KMS-11 (cell line): ENCODE data around the gene TSPYL1.
"Not testable (repeated sequence)": the region's sequence is repeated elsewhere in the genome, so short reads cannot be mapped to it uniquely, and the experiment has no call there.

Source experiments
- H2AFZ ChIP-seq: fragments of 200-600 bp; sonication (generic); 2 replicates; pipeline ENCODE4 v1.6.1; 2016; ENCODE audit warnings: antibody characterized with exemption, mixed run types, low read depth
- H3K27ac ChIP-seq: fragments of 200-600 bp; sonication (generic); 2 replicates; pipeline ENCODE4 v1.6.1; 2016; ENCODE audit warnings: mild to moderate bottlenecking, mixed run types
- H3K27me3 ChIP-seq: fragments of 200-600 bp; sonication (generic); 2 replicates; pipeline ENCODE4 v1.6.1; 2017; ENCODE audit warnings: mild to moderate bottlenecking, low read depth, mixed run types, moderate library complexity; ENCODE audit not compliant: insufficient read depth
- H3K36me3 ChIP-seq: fragments of 200-600 bp; sonication (generic); 2 replicates; pipeline ENCODE4 v1.6.1; 2017; ENCODE audit warnings: mild to moderate bottlenecking, mixed run types; ENCODE audit not compliant: insufficient read depth
- H3K4me1 ChIP-seq: fragments of 200-600 bp; sonication (generic); 2 replicates; pipeline ENCODE4 v1.6.1; 2016; ENCODE audit warnings: mild to moderate bottlenecking, low read depth, mixed run types; ENCODE audit not compliant: poor library complexity, severe bottlenecking
- H3K4me2 ChIP-seq: fragments of 200-600 bp; sonication (generic); 2 replicates; pipeline ENCODE4 v1.7.0; 2016; ENCODE audit warnings: mild to moderate bottlenecking, mixed run types
- H3K4me3 ChIP-seq: fragments of 200-600 bp; sonication (generic); IDR thresholded peaks from 2 replicates; pipeline ENCODE4 v1.6.1; 2017; ENCODE audit warnings: low read depth, low read length, mixed read lengths; ENCODE audit not compliant: insufficient read depth
- H3K79me2 ChIP-seq: fragments of 200-600 bp; sonication (generic); 2 replicates; pipeline ENCODE4 v1.6.1; 2016; ENCODE audit warnings: low read depth, mixed run types; ENCODE audit not compliant: insufficient read depth
- H3K9ac ChIP-seq: fragments of 200-600 bp; sonication (generic); 2 replicates; pipeline ENCODE4 v1.6.1; 2016; ENCODE audit warnings: mild to moderate bottlenecking, mixed run types
- H4K20me1 ChIP-seq: fragments of 200-600 bp; sonication (generic); 2 replicates; pipeline ENCODE4 v1.6.1; 2016; ENCODE audit warnings: mild to moderate bottlenecking, mixed run types; ENCODE audit not compliant: insufficient read depth
- TF ChIP-seq, protein P1 (sequence below): fragments of 200-600 bp; sonication (generic); conservative IDR thresholded peaks from 2 replicates; pipeline ENCODE4 v1.6.1; 2017; ENCODE audit warnings: low read depth, mild to moderate bottlenecking, antibody characterized with exemption, low read length, moderate library complexity, mixed read lengths

The TSPYL1 gene

DNA sequence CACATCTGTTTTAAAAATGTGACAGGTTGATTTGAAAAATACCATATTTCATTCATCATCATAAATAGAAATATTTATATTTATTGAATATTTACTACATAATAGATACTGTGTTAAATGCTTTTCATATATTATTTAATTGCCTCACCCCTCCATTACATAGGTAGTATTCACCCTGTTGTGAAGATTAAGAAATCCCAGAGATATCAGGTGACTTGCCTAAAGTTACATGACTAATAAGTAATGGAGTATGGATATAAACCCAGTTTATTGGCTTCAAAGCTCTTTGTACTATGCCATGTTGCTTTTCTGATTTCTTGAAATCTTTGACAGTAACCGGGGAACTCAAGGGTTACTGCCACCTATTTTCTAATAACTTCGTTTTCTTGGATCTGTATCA, 10.1 kb upstream of the TSPYL1 start:
- no peaks in the 10 kb centered on the region for H3K79me2 ChIP-seq

DNA sequence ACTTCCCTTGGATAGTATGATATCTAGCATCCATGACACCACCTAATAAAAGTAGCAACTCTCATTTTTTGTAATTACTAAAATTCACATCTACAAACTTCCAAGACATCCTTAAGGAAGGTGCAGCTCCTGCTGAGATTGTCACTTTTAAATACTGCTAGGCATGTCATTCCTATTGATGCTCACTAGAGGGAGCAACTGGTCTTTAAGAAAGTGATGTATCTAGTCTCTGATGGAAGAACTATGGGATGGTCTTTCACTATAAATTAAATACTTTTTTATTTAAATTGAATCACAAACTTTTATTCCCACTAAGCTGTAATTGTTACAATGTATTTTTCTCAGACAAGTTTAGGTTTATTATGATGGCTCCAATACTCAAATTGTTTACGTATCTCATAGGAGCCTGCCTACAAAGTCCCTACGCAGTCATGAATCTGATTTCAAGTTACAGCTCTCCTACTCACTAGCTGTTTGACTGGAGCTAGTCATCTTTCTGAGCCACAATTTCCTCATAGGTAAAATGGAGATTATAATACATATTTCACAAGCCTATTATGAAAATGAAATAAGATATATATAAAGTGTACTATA, 8.1 kb upstream of the TSPYL1 start:
- H4K20me1 ChIP-seq: no peaks in the 10 kb centered on the region
- TF ChIP-seq, protein P1, sequence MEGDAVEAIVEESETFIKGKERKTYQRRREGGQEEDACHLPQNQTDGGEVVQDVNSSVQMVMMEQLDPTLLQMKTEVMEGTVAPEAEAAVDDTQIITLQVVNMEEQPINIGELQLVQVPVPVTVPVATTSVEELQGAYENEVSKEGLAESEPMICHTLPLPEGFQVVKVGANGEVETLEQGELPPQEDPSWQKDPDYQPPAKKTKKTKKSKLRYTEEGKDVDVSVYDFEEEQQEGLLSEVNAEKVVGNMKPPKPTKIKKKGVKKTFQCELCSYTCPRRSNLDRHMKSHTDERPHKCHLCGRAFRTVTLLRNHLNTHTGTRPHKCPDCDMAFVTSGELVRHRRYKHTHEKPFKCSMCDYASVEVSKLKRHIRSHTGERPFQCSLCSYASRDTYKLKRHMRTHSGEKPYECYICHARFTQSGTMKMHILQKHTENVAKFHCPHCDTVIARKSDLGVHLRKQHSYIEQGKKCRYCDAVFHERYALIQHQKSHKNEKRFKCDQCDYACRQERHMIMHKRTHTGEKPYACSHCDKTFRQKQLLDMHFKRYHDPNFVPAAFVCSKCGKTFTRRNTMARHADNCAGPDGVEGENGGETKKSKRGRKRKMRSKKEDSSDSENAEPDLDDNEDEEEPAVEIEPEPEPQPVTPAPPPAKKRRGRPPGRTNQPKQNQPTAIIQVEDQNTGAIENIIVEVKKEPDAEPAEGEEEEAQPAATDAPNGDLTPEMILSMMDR: peak; percentile 71

More for the DNA sequence above, 10.1 kb upstream of the TSPYL1 start:
- no peaks in the 10 kb centered on the region for H3K4me1 ChIP-seq
- H3K4me2 ChIP-seq: no peak overlapping the region
- TF ChIP-seq, protein P1: no peak
- no peaks in the 10 kb centered on the region for H3K36me3 ChIP-seq
- H3K27ac ChIP-seq: no peak overlapping the region
- no peaks in the 10 kb centered on the region for H4K20me1 ChIP-seq
- no peak overlapping the region for H3K4me3 ChIP-seq
- H3K9ac ChIP-seq: no peak overlapping the region
- no peak overlapping the region for H2AFZ ChIP-seq
- H3K27me3 ChIP-seq: no peaks in the 10 kb centered on the region

DNA sequence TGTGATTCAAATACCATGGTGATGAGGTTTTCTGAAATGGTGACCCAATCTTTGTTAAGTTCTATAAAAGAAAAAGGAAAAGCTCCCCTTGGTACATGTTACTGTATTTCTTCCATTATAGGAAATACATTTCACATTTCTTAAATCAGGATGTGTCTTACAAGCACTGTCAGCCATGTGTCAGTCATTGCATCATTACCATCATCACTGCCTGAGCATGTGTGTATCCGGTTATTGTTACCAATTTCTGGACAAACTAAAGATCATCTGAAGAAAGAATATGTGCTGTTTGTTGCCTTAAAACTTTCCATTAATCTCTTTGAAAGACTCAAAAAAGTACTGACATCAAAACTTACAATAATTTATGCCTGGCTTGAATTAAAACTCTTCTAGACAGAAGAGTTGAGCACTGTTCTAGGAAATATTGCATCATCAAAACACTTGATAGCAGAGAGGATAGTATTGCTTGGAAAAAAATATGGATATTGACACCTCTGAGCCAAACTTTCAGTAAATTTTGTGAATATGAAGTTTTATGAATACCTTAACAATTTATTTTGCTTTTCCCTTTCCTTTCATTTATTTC, 7.1 kb upstream of the TSPYL1 start:
- H3K4me1 ChIP-seq: no peaks in the 10 kb centered on the region
- H3K4me2 ChIP-seq: no peak overlapping the region
- no peak overlapping the region for H3K9ac ChIP-seq
- no peak overlapping the region for H3K27ac ChIP-seq
- no peak overlapping the region for H3K4me3 ChIP-seq
- H3K79me2 ChIP-seq: no peaks in the 10 kb centered on the region
- H3K36me3 ChIP-seq: no peaks in the 10 kb centered on the region
- no peaks in the 10 kb centered on the region for H3K27me3 ChIP-seq
- no peaks in the 10 kb centered on the region for H4K20me1 ChIP-seq
- H2AFZ ChIP-seq: no peak overlapping the region
- TF ChIP-seq, protein P1: no peak

More for the DNA sequence above, 8.1 kb upstream of the TSPYL1 start:
- no peak overlapping the region for H3K9ac ChIP-seq
- no peaks in the 10 kb centered on the region for H3K4me1 ChIP-seq
- H3K4me2 ChIP-seq: no peak overlapping the region
- no peaks in the 10 kb centered on the region for H3K79me2 ChIP-seq
- H3K27ac ChIP-seq: no peak overlapping the region
- H2AFZ ChIP-seq: no peak overlapping the region
- H3K27me3 ChIP-seq: no peaks in the 10 kb centered on the region
- H3K4me3 ChIP-seq: no peak overlapping the region
- H3K36me3 ChIP-seq: no peaks in the 10 kb centered on the region

DNA sequence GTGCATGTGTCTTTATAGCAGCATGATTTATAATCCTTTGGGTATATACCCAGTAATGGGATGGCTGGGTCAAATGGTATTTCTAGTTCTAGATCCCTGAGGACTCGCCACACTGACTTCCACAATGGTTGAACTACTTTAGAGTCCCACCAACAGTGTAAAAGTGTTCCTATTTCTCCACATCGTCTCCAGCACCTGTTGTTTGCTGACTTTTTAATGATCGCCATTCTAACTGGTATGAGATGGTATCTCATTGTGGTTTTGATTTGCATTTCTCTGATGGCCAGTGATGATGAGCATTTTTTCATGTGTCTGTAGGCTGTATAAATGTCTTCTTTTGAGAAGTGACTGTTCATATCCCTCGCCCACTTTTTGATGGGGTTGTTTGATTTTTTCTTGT, 5.3 kb upstream of the TSPYL1 start:
- not testable (repeated sequence) for H3K27me3 ChIP-seq, H3K9ac ChIP-seq, H2AFZ ChIP-seq, H3K4me2 ChIP-seq, H3K79me2 ChIP-seq, H3K27ac ChIP-seq, H3K4me1 ChIP-seq, H3K4me3 ChIP-seq, H3K36me3 ChIP-seq, H4K20me1 ChIP-seq

DNA sequence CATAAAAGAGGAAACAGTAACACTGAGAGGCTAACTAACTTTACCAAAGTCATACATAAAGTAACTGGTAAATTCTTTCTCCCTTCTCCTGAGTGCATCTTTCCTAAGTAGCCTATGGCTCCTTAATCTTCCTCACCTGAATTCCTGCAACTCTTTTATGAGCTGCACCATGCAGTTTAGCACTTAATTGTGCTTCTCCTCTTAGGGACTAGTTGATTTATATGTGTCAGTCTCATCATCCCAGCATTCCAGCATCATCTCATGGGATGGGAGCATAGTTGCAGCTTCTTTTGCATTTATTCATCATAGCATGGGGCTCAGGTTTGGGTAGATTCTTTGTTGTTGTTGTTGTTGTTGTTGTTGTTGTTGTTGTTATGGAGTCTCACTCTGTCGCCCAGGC, 3.5 kb upstream of the TSPYL1 start:
- TF ChIP-seq, protein P1: no peak
- Histone ChIP-seq H3K27ac (no peak overlapping the region), H3K79me2 (peaks cover 9% of the 10 kb centered on the region), H4K20me1 (no peaks in the 10 kb centered on the region), H3K4me2 (no peak overlapping the region), H3K4me3 (no peak overlapping the region), H3K27me3 (no peaks in the 10 kb centered on the region), H3K36me3 (no peaks in the 10 kb centered on the region), H2AFZ (no peak overlapping the region), H3K9ac (no peak overlapping the region), H3K4me1 (peaks cover 9% of the 10 kb centered on the region)
